ENCODE data around the gene EOLA2.

GRCh38 chrX:149910178-149910695 is 28.1 kb downstream of the EOLA2 start:
- TF ChIP-seq CTCF (conservative IDR thresholded peaks at IDR 0.05 in 1 of 2, IDR thresholded peaks at IDR 0.05 in 1 of 2; ENCODE audit: extremely low read depth in 1 of 2, insufficient read depth in 1 of 2, low read depth in 1 of 2, low read length in 2 of 2): no peak
- no peak for TF ChIP-seq EZH2 (IDR thresholded peaks at IDR 0.05; ENCODE audit: borderline replicate concordance, low read length)
